Endometrial microvascular endothelial cells (primary cell): ENCODE measurements around the gene SLC45A2. TPM values are rescaled to one million over a fixed set of nuclear protein-coding genes. Genes with fewer than 3 reads are reported as not detected.

Experiments used
- in situ Hi-C: cut with HindIII; loops from 2 replicates; pipeline ENCODE4 v1.10.0; 2017; ENCODE audit warnings: low sequenced_read_pairs, low pct_unique_long_range_greater_than_20kb; ENCODE audit errors: inconsistent ontology term
- total RNA-seq: library from RNA; depleted of rRNA; stranded (reverse); fragments of >200 nt; gene quantifications from one replicate; pipeline ENCODE4 v1.2.3, GENCODE V29; 2015; ENCODE audit errors: inconsistent ontology term

The SLC45A2 gene
- total RNA-seq, 1 donor from 2014 or later: not detected

GRCh38 chr5:33936004-33936380, 48.5 kb downstream of the SLC45A2 start:
- in situ Hi-C loops: no loop called here

GRCh38 chr5:33934176-33934575, 50.3 kb downstream of the SLC45A2 start:
- in situ Hi-C loops: no loop called here

- in situ Hi-C loops: no loop called here
Measured at GRCh38 chr5:33933723-33934169, 50.7 kb downstream of the SLC45A2 start.

DNA sequence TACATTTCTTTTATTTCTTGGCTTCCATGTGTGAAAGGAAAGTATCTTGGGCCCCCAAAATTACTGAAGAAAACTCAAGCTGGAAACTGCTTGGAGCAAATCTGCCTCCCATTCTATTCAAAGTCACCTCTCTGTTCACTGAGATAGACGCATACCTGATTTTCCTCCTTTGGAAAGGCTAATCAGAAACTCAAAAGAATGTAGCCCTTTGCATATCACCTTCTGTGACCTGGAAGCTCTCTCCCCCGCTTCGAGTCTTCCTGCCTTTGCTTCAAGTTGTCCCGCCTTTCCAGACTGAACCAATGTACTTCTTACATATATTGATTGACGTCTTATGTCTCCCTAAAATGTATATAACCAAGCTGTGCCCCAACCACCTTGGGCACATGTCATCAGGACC, 53.4 kb downstream of the SLC45A2 start:
- in situ Hi-C loops: no loop called here

- in situ Hi-C loops: no loop called here
Measured at GRCh38 chr5:33929925-33930690, 54.4 kb downstream of the SLC45A2 start.

- in situ Hi-C loops: no loop called here
Measured at GRCh38 chr5:33928283-33928682, 56.2 kb downstream of the SLC45A2 start.

DNA sequence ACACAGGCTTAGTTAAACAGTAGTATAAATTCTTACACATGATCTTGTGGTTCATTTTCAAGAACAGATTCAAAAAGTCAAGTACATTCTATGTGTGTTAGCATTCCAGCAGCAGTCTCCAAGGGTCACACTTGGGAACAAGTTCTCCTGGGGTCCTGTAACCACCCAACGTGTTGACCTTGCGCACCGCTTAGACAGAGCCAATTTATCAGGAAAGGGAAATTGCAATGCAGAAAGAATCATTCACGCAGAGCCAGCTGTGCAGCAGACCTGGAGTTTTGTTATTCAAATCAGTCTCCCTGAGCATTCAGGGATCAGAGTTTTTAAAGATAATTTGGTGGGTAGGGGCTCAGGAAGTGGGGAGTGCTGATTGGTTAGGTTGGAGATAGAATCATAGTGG, 56.8 kb downstream of the SLC45A2 start:
- in situ Hi-C loops: no loop called here

DNA sequence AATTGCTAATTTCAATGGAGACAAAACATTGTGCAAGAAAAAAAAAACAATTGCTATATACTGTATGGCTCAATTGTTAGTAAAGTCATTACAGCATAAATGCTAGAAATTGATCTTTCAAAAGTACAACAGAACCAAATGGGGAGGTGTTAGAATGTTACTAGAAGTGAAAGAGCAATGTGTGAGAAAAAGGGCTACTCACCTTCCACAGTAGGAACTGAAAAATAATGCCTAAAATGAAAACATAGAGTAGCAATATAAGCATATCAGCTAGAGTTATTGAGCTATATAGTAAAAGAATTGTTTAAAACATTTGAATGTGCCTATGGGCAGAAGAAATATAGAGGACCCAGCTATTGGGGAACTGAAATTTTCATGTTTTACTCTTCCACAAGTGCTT, 59.2 kb downstream of the SLC45A2 start:
- in situ Hi-C loops: no loop called here

- in situ Hi-C loops: loop anchor here (25.0 kb wide), 1 partner anchor 109 kb away; no protein-coding TSS in a partner anchor
Measured at GRCh38 chr5:33921002-33921401, 63.5 kb downstream of the SLC45A2 start.

- in situ Hi-C loops: loop anchor here (25.0 kb wide), 1 partner anchor 103 kb away; no protein-coding TSS in a partner anchor
Measured at GRCh38 chr5:33914844-33915243, 69.6 kb downstream of the SLC45A2 start.

GRCh38 chr5:33906248-33906647, 78.2 kb downstream of the SLC45A2 start:
- in situ Hi-C loops: loop anchor here (25.0 kb wide), 1 partner anchor 94 kb away; no protein-coding TSS in a partner anchor

DNA sequence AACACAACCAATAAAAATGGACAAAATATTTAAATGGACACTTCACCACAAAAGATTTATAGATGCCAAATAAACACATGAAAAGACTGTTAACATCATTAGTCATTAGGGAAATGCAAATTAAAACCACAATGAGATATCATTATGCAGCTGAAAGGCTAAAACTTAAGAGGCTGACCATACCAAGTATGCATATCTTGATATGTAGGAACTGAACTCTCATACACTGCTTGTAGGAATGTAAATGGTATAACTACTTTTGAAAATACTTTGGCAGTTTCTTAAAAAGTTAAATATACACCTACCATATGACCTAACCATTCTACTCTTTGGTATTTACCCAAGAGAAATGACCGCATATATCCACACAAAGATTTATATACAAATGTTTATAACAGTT, 79.1 kb downstream of the SLC45A2 start:
- in situ Hi-C loops: loop anchor here (25.0 kb wide), 1 partner anchor 93 kb away; no protein-coding TSS in a partner anchor

- in situ Hi-C loops: loop anchor here (25.0 kb wide), 1 partner anchor 91 kb away; no protein-coding TSS in a partner anchor
Measured at GRCh38 chr5:33903118-33903517, 81.4 kb downstream of the SLC45A2 start.

- in situ Hi-C loops: loop anchor here (25.0 kb wide), 1 partner anchor 89 kb away; no protein-coding TSS in a partner anchor
Measured at GRCh38 chr5:33901156-33901555, 83.3 kb downstream of the SLC45A2 start.

Other genes with a start within 250 kb of the SLC45A2 start
- 0.84 TPM for gene ADAMTS12, start 92.7 kb downstream of the SLC45A2 start, total RNA-seq
- gene RXFP3, start 48.3 kb downstream of the SLC45A2 start, total RNA-seq: not detected
- 8.4 TPM for gene AMACR, start 23.4 kb upstream of the SLC45A2 start, total RNA-seq
- gene C1QTNF3, start 58.5 kb upstream of the SLC45A2 start, total RNA-seq: 7.0 TPM